NCI-H146 (cell line): ENCODE measurements around the gene RAP1GAP2.
"Not testable (repeated sequence)": the region's sequence is repeated elsewhere in the genome, so short reads cannot be mapped to it uniquely, and the experiment has no call there.

Experiments used
- DNase-seq: peaks from one replicate; lab custom pipeline; 2025; lab: John Stamatoyannopoulos, UW

Gene RAP1GAP2

GRCh38 chr17:2996810-2997670 is 200.8 kb downstream of the RAP1GAP2 start:
- no peak for DNase-seq

- DNase-seq: not testable (repeated sequence)
Measured at GRCh38 chr17:2998469-2998901, 202.2 kb downstream of the RAP1GAP2 start.

- DNase-seq: no peak
Measured at GRCh38 chr17:3002538-3003295, 206.5 kb downstream of the RAP1GAP2 start.

GRCh38 chr17:3003296-3004149 is 207.3 kb downstream of the RAP1GAP2 start:
- no peak for DNase-seq

GRCh38 chr17:3004150-3004801 is 208.0 kb downstream of the RAP1GAP2 start:
- DNase-seq: peak; percentile 95

GRCh38 chr17:3004925-3005324 is 208.7 kb downstream of the RAP1GAP2 start:
- no peak for DNase-seq

GRCh38 chr17:3005696-3006095 is 209.5 kb downstream of the RAP1GAP2 start:
- no peak for DNase-seq

GRCh38 chr17:3006801-3007200 is 210.6 kb downstream of the RAP1GAP2 start:
- DNase-seq: no peak

- no peak for DNase-seq
Measured at GRCh38 chr17:3007651-3008121, 211.4 kb downstream of the RAP1GAP2 start.

GRCh38 chr17:3008336-3009288 is 212.4 kb downstream of the RAP1GAP2 start:
- DNase-seq: no peak

GRCh38 chr17:3009411-3009920 is 213.2 kb downstream of the RAP1GAP2 start:
- DNase-seq: no peak

- no peak for DNase-seq
Measured at GRCh38 chr17:3011891-3012290, 215.7 kb downstream of the RAP1GAP2 start.

- peak; percentile 48 for DNase-seq
Measured at GRCh38 chr17:3012926-3013581, 216.8 kb downstream of the RAP1GAP2 start.

- DNase-seq: no peak
Measured at GRCh38 chr17:3015890-3016289, 219.7 kb downstream of the RAP1GAP2 start.

GRCh38 chr17:3017936-3018335 is 221.7 kb downstream of the RAP1GAP2 start:
- DNase-seq: no peak

GRCh38 chr17:3019761-3020160 is 223.5 kb downstream of the RAP1GAP2 start:
- no peak for DNase-seq

- no peak for DNase-seq
Measured at GRCh38 chr17:3020381-3020780, 224.1 kb downstream of the RAP1GAP2 start.

GRCh38 chr17:3022197-3022596 is 226.0 kb downstream of the RAP1GAP2 start:
- no peak for DNase-seq

- DNase-seq: no peak
Measured at GRCh38 chr17:3024346-3024745, 228.1 kb downstream of the RAP1GAP2 start.
